Measurements from ENCODE around the gene GBA3.

DNA sequence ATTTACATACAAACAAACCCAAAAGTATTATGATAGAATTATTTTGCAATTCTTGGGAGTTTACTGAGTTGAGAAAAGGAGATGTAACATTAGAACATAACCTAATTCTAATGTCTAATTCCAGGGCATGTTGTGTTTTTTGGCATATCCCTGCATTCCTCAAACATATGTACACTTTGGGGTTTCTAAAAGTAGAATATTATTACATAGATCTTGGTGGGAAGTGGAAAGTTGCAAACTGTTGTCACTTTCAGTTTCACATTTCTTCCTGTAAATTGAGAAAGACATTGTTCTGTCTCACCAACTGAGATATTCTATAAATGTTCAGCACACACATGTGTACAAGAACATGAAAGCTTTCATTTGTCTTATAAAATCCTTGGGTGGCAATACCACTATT, 24.4 kb upstream of the GBA3 start:
- TF ChIP-seq, protein P1, sequence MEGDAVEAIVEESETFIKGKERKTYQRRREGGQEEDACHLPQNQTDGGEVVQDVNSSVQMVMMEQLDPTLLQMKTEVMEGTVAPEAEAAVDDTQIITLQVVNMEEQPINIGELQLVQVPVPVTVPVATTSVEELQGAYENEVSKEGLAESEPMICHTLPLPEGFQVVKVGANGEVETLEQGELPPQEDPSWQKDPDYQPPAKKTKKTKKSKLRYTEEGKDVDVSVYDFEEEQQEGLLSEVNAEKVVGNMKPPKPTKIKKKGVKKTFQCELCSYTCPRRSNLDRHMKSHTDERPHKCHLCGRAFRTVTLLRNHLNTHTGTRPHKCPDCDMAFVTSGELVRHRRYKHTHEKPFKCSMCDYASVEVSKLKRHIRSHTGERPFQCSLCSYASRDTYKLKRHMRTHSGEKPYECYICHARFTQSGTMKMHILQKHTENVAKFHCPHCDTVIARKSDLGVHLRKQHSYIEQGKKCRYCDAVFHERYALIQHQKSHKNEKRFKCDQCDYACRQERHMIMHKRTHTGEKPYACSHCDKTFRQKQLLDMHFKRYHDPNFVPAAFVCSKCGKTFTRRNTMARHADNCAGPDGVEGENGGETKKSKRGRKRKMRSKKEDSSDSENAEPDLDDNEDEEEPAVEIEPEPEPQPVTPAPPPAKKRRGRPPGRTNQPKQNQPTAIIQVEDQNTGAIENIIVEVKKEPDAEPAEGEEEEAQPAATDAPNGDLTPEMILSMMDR (IDR thresholded peaks at IDR 0.05; ENCODE audit: low read length): no peak
- no peak for TF ChIP-seq EZH2 (IDR thresholded peaks at IDR 0.05; ENCODE audit: borderline replicate concordance, low read length)

All from OCI-LY1 (cell line).